ENCODE results near the gene LRRC26. TPM values are rescaled to one million over a fixed set of nuclear protein-coding genes. Genes with fewer than 3 reads are reported as not detected.
"Not testable (repeated sequence)": the region's sequence is repeated elsewhere in the genome, so short reads cannot be mapped to it uniquely, and the experiment has no call there.

Gene LRRC26
- polyA plus RNA-seq, 2 of the 4 experiments (the other 2 are of a cell fraction) = 0.08 to 1.0 TPM

DNA sequence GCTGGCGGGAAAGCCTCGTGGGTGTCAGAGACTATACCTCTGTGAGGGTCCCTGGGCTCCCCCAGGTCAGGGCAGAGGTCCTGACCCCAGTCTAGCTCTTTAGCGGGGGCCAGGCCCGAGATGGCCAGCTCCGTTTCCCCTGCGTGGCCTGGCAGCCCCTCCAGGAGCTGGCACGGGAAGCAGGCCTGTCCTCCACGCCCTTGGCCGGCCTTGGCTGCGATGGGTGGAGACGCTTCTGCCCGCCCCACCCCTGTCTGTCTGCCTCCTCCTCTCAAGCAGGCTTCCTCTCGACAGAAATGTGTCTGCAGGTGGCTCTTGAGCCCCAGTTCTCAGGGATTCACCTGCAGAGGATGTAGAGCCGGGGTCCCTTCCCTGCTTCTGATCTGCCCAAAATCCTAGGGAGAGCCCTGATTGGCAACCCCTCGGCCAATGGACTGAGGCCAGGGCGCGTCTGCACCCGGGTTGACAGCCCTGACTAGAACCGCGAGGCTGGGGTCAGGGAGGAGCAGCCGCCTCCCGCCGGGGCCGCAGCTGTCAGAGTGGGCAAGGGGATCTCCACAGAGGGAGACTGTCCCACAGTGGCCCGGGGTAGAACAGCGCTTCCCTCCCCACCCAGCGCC lies 33.5 kb downstream of the LRRC26 start:
- H3K4me3 ChIP-seq = no peak overlapping the region
- peaks cover 10% of the 10 kb centered on the region; the same call in 1 of the 3 replicates for H3K4me1 ChIP-seq
- ATAC-seq (peak; percentile 5 to 51; a peak in 3 of 6 replicates), DNase-seq (ENCODE audit: low read depth in 1 of 2, low spot score in 1 of 2) (no peak), FAIRE-seq (no peak)
- H3K4me2 ChIP-seq = no peak overlapping the region
- CTCF ChIA-PET = interaction anchor here (0.6 to 2.3 kb wide), 7 partner anchors 13 to 119 kb away, joined by 3 to 9 read pairs (median 4); partner anchors contain the start of gene NELFB
- 65% methylated on average over 18 of the region's 27 CpGs for WGBS (ENCODE audit: missing lambda C conversion rate)
- H3K9me3 ChIP-seq = no peaks in the 10 kb centered on the region
- no peak overlapping the region for H3K27ac ChIP-seq
- POLR2A ChIA-PET = no interaction called here
- TF ChIP-seq HOXB5 (CRISPR knock-in tag; IDR thresholded peaks at IDR 0.05) (no peak), JUNB (IDR thresholded peaks at IDR 0.05) (no peak), BHLHE40 (IDR thresholded peaks at IDR 0.05; ENCODE audit: low read depth, low read length) (no peak), ZFP36 (IDR thresholded peaks at IDR 0.05; ENCODE audit: borderline replicate concordance, partially characterized antibody) (no peak), JUN (IDR thresholded peaks at IDR 0.05) (no peak), ZSCAN20 (CRISPR knock-in tag; IDR thresholded peaks at IDR 0.05) (no peak), RAD21 (conservative IDR thresholded peaks at IDR 0.05 in 1 of 2, IDR thresholded peaks at IDR 0.05 in 1 of 2) (no peak), PHF8 (IDR thresholded peaks at IDR 0.05; ENCODE audit: borderline replicate concordance, low read depth) (no peak), RCOR1 (IDR thresholded peaks at IDR 0.05; ENCODE audit: low read depth, low read length) (no peak), HOXA7 (CRISPR knock-in tag; IDR thresholded peaks at IDR 0.05) (no peak), SMC3 (IDR thresholded peaks at IDR 0.05) (no peak), POLR2AphosphoS2 (conservative IDR thresholded peaks at IDR 0.05; ENCODE audit: low read length) (no peak)
- TF ChIP-seq, protein P1, sequence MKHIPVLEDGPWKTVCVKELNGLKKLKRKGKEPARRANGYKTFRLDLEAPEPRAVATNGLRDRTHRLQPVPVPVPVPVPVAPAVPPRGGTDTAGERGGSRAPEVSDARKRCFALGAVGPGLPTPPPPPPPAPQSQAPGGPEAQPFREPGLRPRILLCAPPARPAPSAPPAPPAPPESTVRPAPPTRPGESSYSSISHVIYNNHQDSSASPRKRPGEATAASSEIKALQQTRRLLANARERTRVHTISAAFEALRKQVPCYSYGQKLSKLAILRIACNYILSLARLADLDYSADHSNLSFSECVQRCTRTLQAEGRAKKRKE (CRISPR knock-in tag; IDR thresholded peaks at IDR 0.05; ENCODE audit: low read depth) = no peak
- TF ChIP-seq, protein P2, sequence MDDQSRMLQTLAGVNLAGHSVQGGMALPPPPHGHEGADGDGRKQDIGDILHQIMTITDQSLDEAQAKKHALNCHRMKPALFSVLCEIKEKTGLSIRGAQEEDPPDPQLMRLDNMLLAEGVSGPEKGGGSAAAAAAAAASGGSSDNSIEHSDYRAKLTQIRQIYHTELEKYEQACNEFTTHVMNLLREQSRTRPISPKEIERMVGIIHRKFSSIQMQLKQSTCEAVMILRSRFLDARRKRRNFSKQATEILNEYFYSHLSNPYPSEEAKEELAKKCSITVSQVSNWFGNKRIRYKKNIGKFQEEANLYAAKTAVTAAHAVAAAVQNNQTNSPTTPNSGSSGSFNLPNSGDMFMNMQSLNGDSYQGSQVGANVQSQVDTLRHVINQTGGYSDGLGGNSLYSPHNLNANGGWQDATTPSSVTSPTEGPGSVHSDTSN (IDR thresholded peaks at IDR 0.05) = no peak
- TF ChIP-seq, protein P3, sequence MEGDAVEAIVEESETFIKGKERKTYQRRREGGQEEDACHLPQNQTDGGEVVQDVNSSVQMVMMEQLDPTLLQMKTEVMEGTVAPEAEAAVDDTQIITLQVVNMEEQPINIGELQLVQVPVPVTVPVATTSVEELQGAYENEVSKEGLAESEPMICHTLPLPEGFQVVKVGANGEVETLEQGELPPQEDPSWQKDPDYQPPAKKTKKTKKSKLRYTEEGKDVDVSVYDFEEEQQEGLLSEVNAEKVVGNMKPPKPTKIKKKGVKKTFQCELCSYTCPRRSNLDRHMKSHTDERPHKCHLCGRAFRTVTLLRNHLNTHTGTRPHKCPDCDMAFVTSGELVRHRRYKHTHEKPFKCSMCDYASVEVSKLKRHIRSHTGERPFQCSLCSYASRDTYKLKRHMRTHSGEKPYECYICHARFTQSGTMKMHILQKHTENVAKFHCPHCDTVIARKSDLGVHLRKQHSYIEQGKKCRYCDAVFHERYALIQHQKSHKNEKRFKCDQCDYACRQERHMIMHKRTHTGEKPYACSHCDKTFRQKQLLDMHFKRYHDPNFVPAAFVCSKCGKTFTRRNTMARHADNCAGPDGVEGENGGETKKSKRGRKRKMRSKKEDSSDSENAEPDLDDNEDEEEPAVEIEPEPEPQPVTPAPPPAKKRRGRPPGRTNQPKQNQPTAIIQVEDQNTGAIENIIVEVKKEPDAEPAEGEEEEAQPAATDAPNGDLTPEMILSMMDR (IDR thresholded peaks at IDR 0.05) = no peak
- TF ChIP-seq, protein P4, sequence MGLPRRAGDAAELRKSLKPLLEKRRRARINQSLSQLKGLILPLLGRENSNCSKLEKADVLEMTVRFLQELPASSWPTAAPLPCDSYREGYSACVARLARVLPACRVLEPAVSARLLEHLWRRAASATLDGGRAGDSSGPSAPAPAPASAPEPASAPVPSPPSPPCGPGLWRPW (IDR thresholded peaks at IDR 0.05) = no peak

DNA sequence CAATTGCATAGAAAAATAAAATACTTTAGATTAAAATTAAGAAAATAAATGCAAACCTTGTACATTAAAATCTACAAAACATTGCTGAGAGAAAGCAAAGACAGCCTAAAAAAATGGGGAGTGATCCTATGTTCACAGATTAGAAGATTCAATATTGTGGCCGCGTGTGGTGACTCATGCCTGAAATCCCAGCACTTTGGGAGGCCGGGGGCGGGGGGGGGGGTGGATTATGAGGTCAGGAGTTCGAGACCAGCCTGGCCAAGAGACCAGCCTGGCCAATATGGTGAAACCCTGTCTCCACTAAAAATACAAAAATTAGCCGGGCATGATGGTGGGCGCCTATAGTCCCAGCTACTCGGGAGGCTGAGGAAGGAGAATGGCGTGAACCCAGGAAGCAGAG lies 34.7 kb downstream of the LRRC26 start:
- DNase-seq (ENCODE audit: low read depth in 1 of 2, low spot score in 1 of 2); H3K27ac ChIP-seq; H3K4me3 ChIP-seq; ATAC-seq; H3K4me1 ChIP-seq; POLR2A ChIA-PET; FAIRE-seq; H3K9me3 ChIP-seq; H3K4me2 ChIP-seq; TF ChIP-seq FOSL2 (IDR thresholded peaks at IDR 0.05): not testable (repeated sequence)
- 47% methylated on average over 8 of the region's 9 CpGs for whole genome bisulfite sequencing (ENCODE audit: missing lambda C conversion rate)
- peak; percentile 45; the same call in 1 of the 2 replicates for TF ChIP-seq FOSL2 (CRISPR knock-in tag; IDR thresholded peaks at IDR 0.05)
- CTCF ChIA-PET = interaction anchor here (0.6 to 1.3 kb wide), 3 partner anchors 33 to 444 kb away, joined by 3 read pairs; no protein-coding TSS in a partner anchor

DNA sequence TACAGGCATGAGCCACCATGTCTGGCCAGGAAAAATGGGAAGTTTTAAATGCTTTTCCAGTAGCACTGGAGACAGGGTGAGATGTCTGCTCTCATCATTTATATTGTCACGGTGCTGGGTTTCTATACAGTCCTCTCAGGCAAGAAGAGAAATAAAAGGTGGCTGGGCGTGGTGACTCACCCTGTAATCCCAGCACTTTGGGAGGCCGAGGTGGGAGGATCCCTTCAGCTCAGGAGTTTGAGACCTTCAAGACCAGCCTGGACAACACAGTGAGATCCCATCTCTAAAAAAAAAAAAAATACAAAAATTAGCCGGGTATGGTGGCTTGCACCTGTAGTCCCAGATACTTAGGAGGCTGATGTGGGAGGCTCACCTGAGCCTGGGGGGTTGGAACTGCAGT lies 35.7 kb downstream of the LRRC26 start:
- DNase-seq (ENCODE audit: low read depth in 1 of 2, low spot score in 1 of 2) = no peak
- ATAC-seq = no peak
- 47% methylated on average over 4 of the region's 4 CpGs for WGBS (ENCODE audit: missing lambda C conversion rate)
- H3K4me3 ChIP-seq = no peak overlapping the region
- ChIA-PET CTCF (interaction anchor here (0.6 to 2.9 kb wide), 5 partner anchors 34 to 102 kb away, joined by 3 to 8 read pairs (median 4); no protein-coding TSS in a partner anchor), POLR2A (no interaction called here)
- TF ChIP-seq FOXS1 (CRISPR knock-in tag; IDR thresholded peaks at IDR 0.05) (no peak), NFE2L2 (conservative IDR thresholded peaks at IDR 0.05; ENCODE audit: low read length) (no peak), EHF (CRISPR knock-in tag; IDR thresholded peaks at IDR 0.05) (no peak), GATA3 (IDR thresholded peaks at IDR 0.05; ENCODE audit: borderline replicate concordance) (no peak), CHD2 (IDR thresholded peaks at IDR 0.05; ENCODE audit: low read length, partially characterized antibody) (no peak)
- TF ChIP-seq, protein P5, sequence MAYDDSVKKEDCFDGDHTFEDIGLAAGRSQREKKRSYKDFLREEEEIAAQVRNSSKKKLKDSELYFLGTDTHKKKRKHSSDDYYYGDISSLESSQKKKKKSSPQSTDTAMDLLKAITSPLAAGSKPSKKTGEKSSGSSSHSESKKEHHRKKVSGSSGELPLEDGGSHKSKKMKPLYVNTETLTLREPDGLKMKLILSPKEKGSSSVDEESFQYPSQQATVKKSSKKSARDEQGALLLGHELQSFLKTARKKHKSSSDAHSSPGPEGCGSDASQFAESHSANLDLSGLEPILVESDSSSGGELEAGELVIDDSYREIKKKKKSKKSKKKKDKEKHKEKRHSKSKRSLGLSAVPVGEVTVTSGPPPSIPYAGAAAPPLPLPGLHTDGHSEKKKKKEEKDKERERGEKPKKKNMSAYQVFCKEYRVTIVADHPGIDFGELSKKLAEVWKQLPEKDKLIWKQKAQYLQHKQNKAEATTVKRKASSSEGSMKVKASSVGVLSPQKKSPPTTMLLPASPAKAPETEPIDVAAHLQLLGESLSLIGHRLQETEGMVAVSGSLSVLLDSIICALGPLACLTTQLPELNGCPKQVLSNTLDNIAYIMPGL (CRISPR knock-in tag; IDR thresholded peaks at IDR 0.05; ENCODE audit: borderline replicate concordance) = no peak
- TF ChIP-seq, protein P6, sequence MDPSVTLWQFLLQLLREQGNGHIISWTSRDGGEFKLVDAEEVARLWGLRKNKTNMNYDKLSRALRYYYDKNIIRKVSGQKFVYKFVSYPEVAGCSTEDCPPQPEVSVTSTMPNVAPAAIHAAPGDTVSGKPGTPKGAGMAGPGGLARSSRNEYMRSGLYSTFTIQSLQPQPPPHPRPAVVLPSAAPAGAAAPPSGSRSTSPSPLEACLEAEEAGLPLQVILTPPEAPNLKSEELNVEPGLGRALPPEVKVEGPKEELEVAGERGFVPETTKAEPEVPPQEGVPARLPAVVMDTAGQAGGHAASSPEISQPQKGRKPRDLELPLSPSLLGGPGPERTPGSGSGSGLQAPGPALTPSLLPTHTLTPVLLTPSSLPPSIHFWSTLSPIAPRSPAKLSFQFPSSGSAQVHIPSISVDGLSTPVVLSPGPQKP (IDR thresholded peaks at IDR 0.05; ENCODE audit: low read depth, low read length) = no peak
- no peak overlapping the region for H3K4me2 ChIP-seq
- H3K9me3 ChIP-seq = no peaks in the 10 kb centered on the region
- no peak overlapping the region for H3K27ac ChIP-seq
- H3K4me1 ChIP-seq = peaks cover 10% of the 10 kb centered on the region; the same call in 1 of the 3 replicates
- no peak for FAIRE-seq

All from A549 (cell line).